Activated CD4-positive, alpha-beta T cell treated with anti-CD3 and anti-CD28 coated beads, Interleukin-2, amount 10 ng/mL, durations not matched to agents 7 days and 5 days (primary cell): Measurements from ENCODE around the gene SLC38A10. TPM values are rescaled to one million over a fixed set of nuclear protein-coding genes. Genes with fewer than 3 reads are reported as not detected.
A peak's percentile ranks its signal among the peaks of the same experiment; 100 is the strongest.
"Not testable (repeated sequence)": the region's sequence is repeated elsewhere in the genome, so short reads cannot be mapped to it uniquely, and the experiment has no call there.

Experiments used
- CTCF ChIA-PET: fragments of 350-600 bp; sonication (Branson Sonifier 250); formaldehyde crosslinking; loops from one replicate; lab custom pipeline; 2021; ENCODE audit warnings: antibody characterized with exemption; lab: Charles Lee
- POLR2A ChIA-PET: fragments of 350-600 bp; sonication (Branson Sonifier 250); formaldehyde crosslinking; loops from one replicate; lab custom pipeline; 2021; ENCODE audit warnings: antibody characterized with exemption; lab: Charles Lee
- DNase-seq: peaks from one replicate; pipeline ENCODE4 v3.0.0-alpha.2; 2020
- H3K27ac Mint-ChIP-seq: one replicate; pipeline ENCODE4 v1.8.0; 2021; ENCODE audit warnings: mild to moderate bottlenecking, moderate library complexity, mixed read lengths
- H3K27me3 Mint-ChIP-seq: one replicate; pipeline ENCODE4 v1.8.0; 2021; ENCODE audit warnings: mixed read lengths
- H3K36me3 Mint-ChIP-seq: one replicate; pipeline ENCODE4 v1.8.0; 2021; ENCODE audit warnings: low read depth, mixed read lengths
- H3K4me1 Mint-ChIP-seq: one replicate; pipeline ENCODE4 v1.8.0; 2021; ENCODE audit warnings: mixed read lengths
- H3K4me3 Mint-ChIP-seq: one replicate; pipeline ENCODE4 v1.8.0; 2021; ENCODE audit warnings: mild to moderate bottlenecking, moderate library complexity, mixed read lengths
- H3K9me3 Mint-ChIP-seq: one replicate; pipeline ENCODE4 v1.8.0; 2021; ENCODE audit warnings: mixed read lengths
- total RNA-seq, 2 experiments: library from RNA; stranded (reverse); gene quantifications; one replicate each; pipeline ENCODE4 v1.2.3, GENCODE V29; 2021

The SLC38A10 gene
- total RNA-seq, 2 experiments from 2014 or later: 94.4 to 109 TPM

DNA sequence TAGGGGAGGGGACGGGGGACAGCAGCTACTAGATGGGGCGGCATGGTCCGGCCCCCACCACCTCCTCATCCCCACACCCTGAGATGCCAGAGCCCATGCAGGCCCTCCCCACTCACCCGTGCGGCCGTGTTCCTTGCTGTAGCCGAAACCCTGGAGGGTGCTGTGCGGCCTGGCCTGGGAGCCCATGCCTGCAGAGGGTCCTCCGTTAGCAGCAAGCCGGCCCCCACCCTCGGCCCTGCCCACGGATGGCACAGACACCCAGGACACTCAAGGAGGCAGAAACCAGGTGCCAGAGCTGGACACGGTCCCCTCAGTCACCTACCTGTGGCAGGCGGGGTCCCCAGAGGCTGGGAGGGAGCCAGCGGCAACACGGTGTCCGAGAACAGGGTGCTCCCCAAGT lies 61.8 kb downstream of the SLC38A10 start:
- Mint-ChIP-seq H3K9me3 (no peaks in the 10 kb centered on the region), H3K36me3 (peaks cover 18% of the 10 kb centered on the region), H3K4me1 (peaks cover 16% of the 10 kb centered on the region), H3K27me3 (no peaks in the 10 kb centered on the region), H3K27ac (no peak overlapping the region), H3K4me3 (no peak overlapping the region)
- no peak for DNase-seq
- ChIA-PET POLR2A (no interaction called here), CTCF (interaction anchor here (1.7 kb wide), 1 partner anchor 11 kb away, joined by 4 read pairs; the partner anchor contains the start of gene CEP131)

DNA sequence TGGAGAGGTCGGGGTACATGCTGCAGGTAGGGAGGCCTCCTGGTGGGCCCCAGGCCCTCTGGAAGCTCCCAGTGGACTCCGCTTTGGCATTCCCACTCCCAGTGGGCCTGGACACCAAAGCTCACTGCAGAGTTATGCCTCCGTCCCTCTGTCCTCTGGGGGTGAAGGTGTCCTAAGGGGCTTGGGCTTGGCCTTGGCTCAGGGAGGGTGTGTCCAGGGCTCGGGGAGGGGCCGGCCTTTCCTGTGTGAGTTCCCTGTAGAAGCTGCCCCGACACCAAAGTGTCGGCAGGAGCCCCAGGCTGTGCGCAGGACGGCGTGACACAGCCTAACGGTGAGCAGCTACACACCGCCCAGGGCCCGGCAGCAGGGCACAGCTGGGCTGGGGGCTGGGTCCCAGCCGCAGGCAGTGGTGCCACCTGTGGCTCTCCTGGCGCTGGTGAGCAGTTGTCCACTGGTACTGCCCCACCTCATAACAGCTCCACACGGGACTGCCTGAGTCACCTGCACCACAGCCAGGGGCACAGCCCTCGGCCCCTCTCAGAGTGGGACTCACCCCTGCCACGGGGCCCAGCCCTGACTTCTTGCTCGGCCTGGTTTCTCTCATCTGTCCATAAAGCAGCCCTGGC lies 62.4 kb downstream of the SLC38A10 start:
- Mint-ChIP-seq H3K36me3 (peaks cover 20% of the 10 kb centered on the region), H3K27me3 (no peaks in the 10 kb centered on the region), H3K9me3 (no peaks in the 10 kb centered on the region), H3K4me3 (no peak overlapping the region), H3K27ac (no peak overlapping the region), H3K4me1 (peaks cover 15% of the 10 kb centered on the region)
- CTCF ChIA-PET: interaction anchor here (1.7 kb wide), 1 partner anchor 10 kb away, joined by 4 read pairs; the partner anchor contains the start of gene CEP131
- POLR2A ChIA-PET: no interaction called here
- DNase-seq: no peak

DNA sequence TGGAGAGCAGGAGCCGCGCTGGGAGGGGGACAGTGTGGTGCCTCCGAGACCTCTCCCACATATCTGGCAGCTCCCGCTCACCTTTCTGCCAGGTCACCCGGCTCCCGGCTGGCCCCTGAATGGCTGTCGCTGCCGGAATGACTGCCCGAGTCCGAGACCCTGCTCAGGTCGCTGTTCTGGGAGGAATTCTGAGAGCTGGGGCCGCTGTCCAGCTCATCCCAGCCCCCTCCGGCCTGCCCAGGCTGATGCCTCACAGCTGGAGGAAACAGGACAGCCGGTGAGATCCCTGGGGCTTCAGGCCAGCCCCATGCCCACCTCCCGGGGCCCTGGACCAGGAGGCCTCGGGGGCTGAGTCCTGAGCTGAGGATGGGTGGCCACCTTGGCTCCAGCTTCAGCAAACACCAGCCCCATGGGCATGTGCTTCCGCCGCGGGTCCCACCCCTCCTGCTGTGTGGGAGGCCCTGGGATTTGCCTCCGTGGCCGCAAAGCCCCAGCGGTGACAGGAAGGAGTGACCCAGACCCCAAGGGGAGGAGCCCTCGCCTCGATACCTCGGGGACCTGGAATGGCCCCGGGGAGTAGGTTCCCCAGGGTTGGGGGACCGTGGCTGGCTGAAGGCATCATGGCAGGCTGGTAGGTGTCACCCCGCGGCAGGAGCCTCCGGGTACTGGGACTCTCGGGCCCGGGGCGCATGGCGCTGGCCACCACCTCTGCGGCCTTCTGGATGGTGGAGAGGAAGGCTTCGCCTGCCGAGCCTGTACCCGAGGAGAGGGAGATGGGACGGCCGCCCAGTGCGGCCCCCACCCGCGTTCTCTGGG lies 63.1 kb downstream of the SLC38A10 start:
- Mint-ChIP-seq H3K27ac (no peak overlapping the region), H3K4me1 (peaks cover 12% of the 10 kb centered on the region), H3K9me3 (no peaks in the 10 kb centered on the region), H3K4me3 (no peak overlapping the region), H3K36me3 (peaks cover 23% of the 10 kb centered on the region), H3K27me3 (no peaks in the 10 kb centered on the region)
- ChIA-PET CTCF (interaction anchor here (1.2 kb wide), 1 partner anchor 86 kb away, joined by 3 read pairs; no protein-coding TSS in a partner anchor), POLR2A (no interaction called here)
- DNase-seq: no peak

DNA sequence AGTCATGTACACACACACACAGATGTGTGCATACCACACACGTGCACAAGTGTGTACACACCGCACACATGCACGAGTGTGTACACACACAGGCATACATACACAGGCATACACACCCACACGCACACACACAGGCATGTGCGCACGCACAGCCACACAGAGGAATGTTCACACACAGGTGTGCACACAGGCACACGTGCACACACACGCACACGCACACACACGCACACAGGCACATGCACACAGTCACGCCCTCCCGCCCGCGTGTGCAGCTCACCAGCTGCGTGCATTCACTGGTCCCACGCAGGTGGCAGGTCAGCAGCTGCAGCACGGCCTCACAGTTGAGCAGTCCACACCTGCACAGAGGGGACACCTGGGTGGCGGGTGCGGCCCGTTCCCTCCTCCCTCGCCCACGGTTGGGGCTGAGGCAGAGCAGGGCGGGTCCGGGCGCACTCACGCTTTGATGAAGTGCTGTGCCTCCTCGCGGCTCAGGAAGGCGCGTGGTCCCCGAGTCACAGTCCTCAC lies 63.9 kb downstream of the SLC38A10 start:
- H3K27ac Mint-ChIP-seq: no peak overlapping the region
- peaks cover 3% of the 10 kb centered on the region for H3K9me3 Mint-ChIP-seq
- peaks cover 23% of the 10 kb centered on the region for H3K36me3 Mint-ChIP-seq
- H3K27me3 Mint-ChIP-seq: no peaks in the 10 kb centered on the region
- CTCF ChIA-PET: interaction anchor here (1.2 to 1.5 kb wide), 2 partner anchors 7 to 85 kb away, joined by 3 read pairs; partner anchors contain the start of genes NDUFAF8 and TEPSIN
- H3K4me3 Mint-ChIP-seq: no peak overlapping the region
- no peak for DNase-seq
- H3K4me1 Mint-ChIP-seq: peaks cover 11% of the 10 kb centered on the region
- POLR2A ChIA-PET: no interaction called here

DNA sequence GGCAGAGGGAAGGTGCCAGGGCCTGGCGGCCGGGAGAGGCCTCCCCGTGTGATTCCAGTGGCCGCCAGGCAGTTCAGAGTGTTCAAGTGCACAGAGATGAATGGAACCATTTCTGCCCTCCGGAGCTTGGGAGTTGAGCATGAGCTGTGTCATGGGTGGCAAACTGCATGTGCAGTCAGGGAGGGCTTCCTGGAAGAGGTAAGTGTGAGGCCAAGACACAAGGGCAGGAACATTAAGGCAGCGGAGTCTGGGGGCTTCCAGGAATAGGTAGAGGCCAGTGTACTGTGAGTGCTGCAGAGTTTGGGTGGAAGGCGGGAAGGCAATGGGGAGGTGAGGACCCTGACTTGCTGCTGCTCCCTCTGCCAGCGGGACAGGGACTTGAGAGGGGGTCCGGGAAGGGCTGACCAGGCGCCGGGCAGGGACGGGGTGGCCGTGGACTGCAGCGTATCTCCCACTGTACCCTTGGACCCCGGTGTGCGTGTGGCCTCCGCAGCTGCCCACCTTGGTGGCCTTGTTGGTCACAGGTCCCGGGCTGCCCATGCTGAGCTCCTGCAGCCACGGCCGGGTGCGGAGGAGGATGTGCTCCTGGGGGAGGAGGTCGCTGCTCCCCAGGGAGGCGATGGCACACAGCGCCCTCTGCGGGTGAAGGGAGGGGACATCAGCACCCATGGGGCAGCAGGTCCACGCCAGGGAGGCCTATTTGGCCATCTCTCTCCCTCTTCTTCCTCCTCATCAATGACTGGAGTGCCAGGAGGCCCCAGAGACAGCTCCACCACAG lies 64.9 kb downstream of the SLC38A10 start:
- Mint-ChIP-seq H3K36me3 (peaks cover 23% of the 10 kb centered on the region), H3K27me3 (no peaks in the 10 kb centered on the region), H3K4me1 (peaks cover 10% of the 10 kb centered on the region), H3K9me3 (peaks cover 3% of the 10 kb centered on the region), H3K27ac (no peak overlapping the region), H3K4me3 (no peak overlapping the region)
- ChIA-PET POLR2A (no interaction called here), CTCF (interaction anchor here (0.6 to 1.5 kb wide), 4 partner anchors 8 to 699 kb away, joined by 3 read pairs; partner anchors contain the start of genes NDUFAF8 and TEPSIN)
- DNase-seq: no peak

DNA sequence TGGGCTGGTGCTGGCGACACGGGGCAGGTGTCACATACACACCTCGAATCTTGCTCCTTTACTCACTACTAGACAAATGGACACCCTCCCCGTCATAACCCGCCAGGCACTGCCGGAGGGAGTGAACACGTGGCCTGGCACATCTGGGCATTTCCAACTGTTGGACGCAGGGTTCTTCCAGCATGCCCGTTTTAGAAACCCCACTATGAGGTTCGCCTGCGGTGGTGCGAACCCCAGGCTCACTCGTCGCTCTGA lies 65.5 kb downstream of the SLC38A10 start:
- CTCF ChIA-PET: interaction anchor here (0.7 to 1.5 kb wide), 2 partner anchors 9 to 29 kb away, joined by 3 read pairs; partner anchors contain the start of genes NDUFAF8 and TEPSIN
- H3K27ac Mint-ChIP-seq: no peak overlapping the region

DNA sequence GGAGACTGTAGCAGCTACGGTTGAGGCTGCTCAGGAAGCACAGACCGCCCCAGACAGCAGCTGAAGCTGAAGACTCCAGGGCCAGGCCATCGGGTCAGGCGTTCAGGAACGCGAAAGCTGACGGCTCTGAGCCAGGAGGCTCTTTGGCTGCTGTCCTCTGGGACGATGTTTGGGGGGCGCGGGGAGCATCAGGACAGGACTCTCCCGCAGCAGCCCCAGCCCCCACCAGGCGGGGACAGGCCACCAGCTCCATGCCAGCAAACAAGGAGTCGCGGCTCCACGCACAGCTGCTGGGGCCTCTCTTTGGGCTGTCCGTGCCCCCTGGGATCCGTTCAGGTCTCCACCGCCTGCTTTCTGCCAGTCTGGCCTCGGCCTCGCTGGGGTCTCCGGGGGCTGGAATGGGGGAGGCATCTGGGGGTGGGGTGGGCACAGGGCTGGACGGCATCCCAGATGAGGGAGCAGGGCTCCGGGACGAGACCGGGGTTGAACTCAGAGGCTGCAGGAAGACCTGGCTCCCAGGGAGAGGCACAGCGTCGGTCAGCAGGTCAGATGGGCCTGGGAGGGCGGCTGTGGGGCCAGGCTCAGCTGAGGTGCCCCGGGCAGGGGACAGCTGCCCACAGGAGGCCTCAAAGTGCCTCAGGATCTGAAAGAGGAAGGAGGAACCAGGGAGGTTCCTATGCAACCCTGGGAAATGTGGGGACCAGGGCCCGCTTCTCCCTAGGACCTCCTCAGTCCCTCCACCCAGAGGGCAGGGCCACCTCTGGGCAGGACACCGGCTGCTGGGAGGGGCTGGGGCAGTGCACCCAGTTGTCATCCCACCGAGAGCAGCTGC lies 66.1 kb downstream of the SLC38A10 start:
- no peak overlapping the region for H3K27ac Mint-ChIP-seq
- peaks cover 19% of the 10 kb centered on the region for H3K36me3 Mint-ChIP-seq
- H3K9me3 Mint-ChIP-seq: peaks cover 3% of the 10 kb centered on the region
- DNase-seq: no peak
- H3K4me3 Mint-ChIP-seq: no peak overlapping the region
- H3K27me3 Mint-ChIP-seq: no peaks in the 10 kb centered on the region
- CTCF ChIA-PET: interaction anchor here (0.6 to 0.7 kb wide), 2 partner anchors 10 to 29 kb away, joined by 3 read pairs; partner anchors contain the start of genes NDUFAF8 and TEPSIN
- POLR2A ChIA-PET: no interaction called here
- H3K4me1 Mint-ChIP-seq: peaks cover 6% of the 10 kb centered on the region

More for the DNA sequence above, 65.5 kb downstream of the SLC38A10 start:
- no peak overlapping the region for H3K4me3 Mint-ChIP-seq
- POLR2A ChIA-PET: no interaction called here
- no peak for DNase-seq
- H3K4me1 Mint-ChIP-seq: peaks cover 6% of the 10 kb centered on the region
- H3K27me3 Mint-ChIP-seq: no peaks in the 10 kb centered on the region
- peaks cover 3% of the 10 kb centered on the region for H3K9me3 Mint-ChIP-seq
- H3K36me3 Mint-ChIP-seq: peaks cover 20% of the 10 kb centered on the region

DNA sequence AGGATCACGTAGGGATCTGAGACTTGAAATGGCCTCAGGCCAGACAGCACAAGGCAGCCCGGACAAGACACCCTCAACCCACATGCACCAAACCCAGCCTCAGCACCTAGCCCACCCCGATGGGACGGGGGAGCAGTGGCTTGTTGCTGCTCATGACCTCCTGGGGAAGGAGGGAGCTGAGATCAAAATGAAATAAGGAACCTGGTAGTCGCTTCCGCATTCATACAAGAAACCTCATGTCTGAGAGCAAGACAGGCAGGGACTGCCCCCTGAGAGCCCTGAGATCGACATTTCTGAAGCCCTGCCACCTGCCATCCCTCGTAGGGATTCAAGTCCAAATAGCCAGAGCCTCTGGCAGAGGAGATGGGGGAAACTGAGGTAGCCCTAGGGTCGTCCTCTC lies 66.7 kb downstream of the SLC38A10 start:
- H3K9me3 Mint-ChIP-seq: peaks cover 3% of the 10 kb centered on the region
- H3K36me3 Mint-ChIP-seq: peaks cover 19% of the 10 kb centered on the region
- H3K4me1 Mint-ChIP-seq: peaks cover 13% of the 10 kb centered on the region
- ChIA-PET CTCF (interaction anchor here (0.6 kb wide), 1 partner anchor 11 kb away, joined by 3 read pairs; the partner anchor contains the start of genes NDUFAF8 and TEPSIN), POLR2A (no interaction called here)
- no peaks in the 10 kb centered on the region for H3K27me3 Mint-ChIP-seq
- DNase-seq: no peak
- no peak overlapping the region for H3K27ac Mint-ChIP-seq
- H3K4me3 Mint-ChIP-seq: no peak overlapping the region

DNA sequence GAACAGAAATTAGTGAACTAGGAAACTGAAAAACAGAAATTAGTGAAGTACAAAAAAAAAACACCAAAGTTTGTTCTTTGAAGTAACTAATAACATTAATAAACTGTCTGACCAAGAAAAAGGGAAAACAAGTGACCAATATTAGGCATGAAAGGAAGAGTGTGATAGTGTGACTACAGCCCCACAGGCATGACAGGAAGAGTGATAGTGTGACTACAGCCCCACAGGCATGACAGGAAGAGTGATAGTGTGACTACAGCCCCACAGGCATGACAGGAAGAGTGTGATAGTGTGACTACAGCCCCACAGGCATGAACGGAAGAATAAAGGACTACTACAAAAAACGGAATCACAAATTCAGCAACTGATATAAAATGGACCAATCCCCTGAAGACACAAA lies 67.5 kb downstream of the SLC38A10 start:
- H3K27ac Mint-ChIP-seq, POLR2A ChIA-PET, H3K4me3 Mint-ChIP-seq, H3K9me3 Mint-ChIP-seq, H3K27me3 Mint-ChIP-seq, CTCF ChIA-PET, DNase-seq: not testable (repeated sequence)
- H3K36me3 Mint-ChIP-seq: peaks cover 19% of the 10 kb centered on the region
- peaks cover 14% of the 10 kb centered on the region for H3K4me1 Mint-ChIP-seq

DNA sequence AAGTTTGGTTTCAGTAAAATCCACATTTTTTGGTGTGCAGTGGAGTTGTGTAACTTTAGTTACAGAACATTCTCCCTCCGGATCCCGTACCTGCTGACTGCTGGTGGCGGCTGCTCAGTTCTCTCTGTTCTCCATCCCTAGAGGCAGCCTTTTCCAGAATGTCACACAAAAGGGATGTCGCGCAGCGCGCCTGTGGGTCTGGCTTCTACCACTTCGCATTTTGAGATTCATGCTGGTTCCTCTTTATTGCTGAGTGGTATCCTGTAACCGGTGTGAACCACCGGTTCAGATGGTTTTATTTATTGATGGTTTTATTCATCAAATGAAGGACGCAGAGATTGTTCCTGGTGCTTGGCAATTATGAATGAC lies 71.4 kb downstream of the SLC38A10 start:
- POLR2A ChIA-PET: no interaction called here
- no peak for DNase-seq
- CTCF ChIA-PET: no interaction called here
- Mint-ChIP-seq H3K9me3 (peaks cover 3% of the 10 kb centered on the region), H3K27ac (peak overlapping the region; percentile 64), H3K4me3 (peak overlapping the region; percentile 73), H3K27me3 (no peaks in the 10 kb centered on the region), H3K4me1 (peaks cover 22% of the 10 kb centered on the region), H3K36me3 (peaks cover 5% of the 10 kb centered on the region)

DNA sequence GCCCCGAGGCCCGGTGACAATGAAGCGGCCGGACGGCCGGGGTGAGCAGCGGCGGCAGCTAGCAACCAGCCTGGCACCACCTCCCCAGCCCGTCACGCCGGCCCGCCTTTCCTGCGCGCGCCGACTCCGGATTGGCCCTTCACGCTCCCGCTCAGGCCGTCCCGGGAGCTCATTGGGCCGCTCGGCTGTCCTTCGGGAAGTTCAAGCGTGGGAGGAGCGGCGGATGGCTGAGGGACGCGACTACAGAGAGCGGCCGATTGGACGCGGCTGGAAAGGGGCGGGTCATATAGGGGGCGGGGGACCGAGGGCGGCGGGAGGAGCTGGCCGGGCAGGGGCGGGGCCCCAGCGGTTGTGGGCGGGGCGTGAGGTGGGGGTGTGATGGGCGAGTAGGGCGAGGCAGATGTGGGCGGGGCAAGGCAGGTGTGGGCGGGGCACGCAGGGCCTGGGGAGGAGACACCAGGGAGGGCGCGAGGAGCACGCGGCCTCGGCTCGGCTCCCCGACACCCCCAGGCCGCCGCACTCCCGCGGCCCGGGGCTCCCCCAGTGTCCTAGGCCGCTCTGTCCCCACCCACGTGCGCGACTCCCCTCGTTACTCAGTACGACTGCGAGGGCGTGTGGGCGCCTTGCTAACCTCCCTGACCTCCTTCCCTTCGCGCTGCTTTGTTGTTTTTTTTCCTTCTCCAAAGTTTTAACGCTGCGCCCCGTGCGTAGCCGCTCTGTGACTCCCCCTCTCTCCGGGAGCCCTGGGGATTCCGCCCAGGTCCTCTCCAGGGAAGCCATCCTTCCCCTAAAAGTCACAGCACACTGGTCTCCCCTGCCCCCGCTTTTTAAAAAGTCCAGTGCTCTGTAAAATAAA lies 72.0 kb downstream of the SLC38A10 start, which contains the start of gene CEP131:
Gene CEP131 (minus strand): TSS at position 60 of the 856 bp plus-strand sequence. CDS start 2,909 bp downstream, outside the sequence.
- Mint-ChIP-seq H3K9me3 (peaks cover 3% of the 10 kb centered on the region), H3K4me3 (peak within 1 kb of the TSS; percentile 73), H3K27me3 (no peaks in the 10 kb centered on the region), H3K4me1 (peaks cover 22% of the 10 kb centered on the region), H3K27ac (peak within 1 kb of the TSS; percentile 64), H3K36me3 (peaks cover 5% of the 10 kb centered on the region)
- DNase-seq: peak; percentile 99
- ChIA-PET POLR2A (no interaction called here), CTCF (interaction anchor here (0.6 to 1.6 kb wide), 4 partner anchors 10 to 284 kb away, joined by 3 to 5 read pairs (median 4); partner anchors contain the start of genes NDUFAF8 and TEPSIN)
